Neural progenitor cell (in vitro differentiated cells): ENCODE data around the gene SEL1L2.

Source experiments
- CTCF ChIP-seq: fragments of 200-600 bp; sonication (generic); IDR thresholded peaks from 2 replicates; pipeline ENCODE4 v1.5.1; 2017; ENCODE audit warnings: antibody characterized with exemption, mild to moderate bottlenecking
- EZH2 ChIP-seq: fragments of 200-600 bp; sonication (generic); IDR thresholded peaks from 2 replicates; pipeline ENCODE4 v1.6.1; 2017; ENCODE audit warnings: antibody characterized with exemption, mild to moderate bottlenecking, moderate library complexity
- EZH2phosphoT487 ChIP-seq: fragments of 200-600 bp; sonication (generic); IDR thresholded peaks from 2 replicates; pipeline ENCODE4 v1.6.1; 2017; ENCODE audit warnings: antibody characterized with exemption

GRCh38 chr20:13855613-13856012 is 134.8 kb downstream of the SEL1L2 start:
- TF ChIP-seq CTCF (no peak), EZH2phosphoT487 (no peak), EZH2 (no peak)
